ENCODE measurements around the gene COMMD10.

DNA sequence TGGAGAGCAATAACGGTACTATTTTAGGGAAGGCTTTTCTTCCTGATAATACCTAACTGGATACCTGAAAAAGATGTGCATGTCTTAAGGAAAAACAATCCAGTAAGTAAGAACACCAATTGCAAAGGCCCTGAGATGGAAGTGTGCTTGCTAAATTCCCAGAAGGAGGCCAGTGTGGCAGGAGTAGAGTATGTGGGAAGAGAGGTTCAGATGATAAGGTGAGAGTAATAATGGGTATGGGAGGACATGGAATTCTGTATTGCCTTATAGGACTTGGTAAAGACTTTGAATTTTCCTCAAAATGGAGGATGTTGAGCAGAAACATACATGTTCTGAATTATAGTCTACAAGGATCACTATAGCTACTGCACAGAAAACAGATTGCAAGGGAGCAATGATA is 89.3 kb downstream of the COMMD10 start:
- no peak for TF ChIP-seq EZH2 (IDR thresholded peaks at IDR 0.05; ENCODE audit: borderline replicate concordance, insufficient read depth, low read depth, low read length, poor library complexity, severe bottlenecking)
- TF ChIP-seq, protein P1, sequence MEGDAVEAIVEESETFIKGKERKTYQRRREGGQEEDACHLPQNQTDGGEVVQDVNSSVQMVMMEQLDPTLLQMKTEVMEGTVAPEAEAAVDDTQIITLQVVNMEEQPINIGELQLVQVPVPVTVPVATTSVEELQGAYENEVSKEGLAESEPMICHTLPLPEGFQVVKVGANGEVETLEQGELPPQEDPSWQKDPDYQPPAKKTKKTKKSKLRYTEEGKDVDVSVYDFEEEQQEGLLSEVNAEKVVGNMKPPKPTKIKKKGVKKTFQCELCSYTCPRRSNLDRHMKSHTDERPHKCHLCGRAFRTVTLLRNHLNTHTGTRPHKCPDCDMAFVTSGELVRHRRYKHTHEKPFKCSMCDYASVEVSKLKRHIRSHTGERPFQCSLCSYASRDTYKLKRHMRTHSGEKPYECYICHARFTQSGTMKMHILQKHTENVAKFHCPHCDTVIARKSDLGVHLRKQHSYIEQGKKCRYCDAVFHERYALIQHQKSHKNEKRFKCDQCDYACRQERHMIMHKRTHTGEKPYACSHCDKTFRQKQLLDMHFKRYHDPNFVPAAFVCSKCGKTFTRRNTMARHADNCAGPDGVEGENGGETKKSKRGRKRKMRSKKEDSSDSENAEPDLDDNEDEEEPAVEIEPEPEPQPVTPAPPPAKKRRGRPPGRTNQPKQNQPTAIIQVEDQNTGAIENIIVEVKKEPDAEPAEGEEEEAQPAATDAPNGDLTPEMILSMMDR (IDR thresholded peaks at IDR 0.05): no peak
